Right lung (tissue), 5 donors: ENCODE data around the gene NDUFAF3. TPM values are rescaled to one million over a fixed set of nuclear protein-coding genes. Genes with fewer than 3 reads are reported as not detected.

ENCODE experiments used
- DNase-seq, 2 donors: peaks; one replicate each; pipeline ENCODE4 v3.0.0-alpha.2; 2013
- polyA plus RNA-seq, 5 donors: library from polyadenylated mRNA; unstranded; fragments of 120-200 nt; gene quantifications; one replicate each; pipeline versions ENCODE4 v1.2.1 to v1.2.3, GENCODE V29; 2013; ENCODE audit warnings: inconsistent platforms in 1 of 5, low replicate concordance in 1 of 5; ENCODE audit not compliant: insufficient read length in 5 of 5, insufficient read depth in 1 of 5

The NDUFAF3 gene
- polyA plus RNA-seq, 5 donors = 42.5 to 86.3 (median 61.1) TPM

- DNase-seq = no peak
Observed at GRCh38 chr3:49035281-49035680, 13.4 kb downstream of the NDUFAF3 start.

- DNase-seq = no peak
Observed at GRCh38 chr3:49053543-49053942, 31.6 kb downstream of the NDUFAF3 start.

GRCh38 chr3:49054344-49054862 lies 32.5 kb downstream of the NDUFAF3 start:
- DNase-seq = no peak

- DNase-seq = no peak
Observed at GRCh38 chr3:49057268-49057667, 35.3 kb downstream of the NDUFAF3 start.

GRCh38 chr3:49058011-49058410 lies 36.1 kb downstream of the NDUFAF3 start:
- no peak for DNase-seq

Other genes with a start within 250 kb of the NDUFAF3 start
- gene PRKAR2A, start 174.2 kb upstream of the NDUFAF3 start, polyA plus RNA-seq = 10 to 100 TPM; 25.7 to 36.9 (median 32.5) TPM
- 10 to 100 TPM; 12.3 to 14.6 (median 13.1) TPM for gene SLC25A20, start 123.2 kb upstream of the NDUFAF3 start, polyA plus RNA-seq
- 10 to 100 TPM; 72.0 to 94.8 (median 77.5) TPM for gene ARIH2, start 103.3 kb upstream of the NDUFAF3 start, polyA plus RNA-seq
- gene P4HTM, start 31.9 kb upstream of the NDUFAF3 start, polyA plus RNA-seq = 10 to 100 TPM; 25.9 to 40.6 (median 39.5) TPM
- gene WDR6, start 14.7 kb upstream of the NDUFAF3 start, polyA plus RNA-seq = 100 to 1,000 TPM; 166 to 190 (median 180) TPM
- gene DALRD3, start 3.5 kb upstream of the NDUFAF3 start, polyA plus RNA-seq = 10 to 100 TPM; 51.7 to 64.7 (median 61.2) TPM
- 100 to 1,000 TPM; 264 to 341 (median 302) TPM for gene IMPDH2, start 7.3 kb downstream of the NDUFAF3 start, polyA plus RNA-seq
- gene QRICH1, start 72.0 kb downstream of the NDUFAF3 start, polyA plus RNA-seq = 10 to 100 TPM; 73.2 to 89.8 (median 82.8) TPM
- gene QARS1, start 82.6 kb downstream of the NDUFAF3 start, polyA plus RNA-seq = 100 to 1,000 TPM; 269 to 316 (median 279) TPM
- gene USP19, start 98.7 kb downstream of the NDUFAF3 start, polyA plus RNA-seq = 10 to 100 TPM; 39.1 to 52.9 (median 49.7) TPM
- 100 to 1,000 TPM; 361 to 468 (median 423) TPM for gene LAMB2, start 110.9 kb downstream of the NDUFAF3 start, polyA plus RNA-seq
- 10 to 100 TPM; 18.0 to 25.2 (median 20.1) TPM for gene CCDC71, start 144.2 kb downstream of the NDUFAF3 start, polyA plus RNA-seq
- gene KLHDC8B, start 149.5 kb downstream of the NDUFAF3 start, polyA plus RNA-seq = 10 to 100 TPM; 34.7 to 53.4 (median 45.1) TPM